ENCODE results near the gene WNT11.

DNA sequence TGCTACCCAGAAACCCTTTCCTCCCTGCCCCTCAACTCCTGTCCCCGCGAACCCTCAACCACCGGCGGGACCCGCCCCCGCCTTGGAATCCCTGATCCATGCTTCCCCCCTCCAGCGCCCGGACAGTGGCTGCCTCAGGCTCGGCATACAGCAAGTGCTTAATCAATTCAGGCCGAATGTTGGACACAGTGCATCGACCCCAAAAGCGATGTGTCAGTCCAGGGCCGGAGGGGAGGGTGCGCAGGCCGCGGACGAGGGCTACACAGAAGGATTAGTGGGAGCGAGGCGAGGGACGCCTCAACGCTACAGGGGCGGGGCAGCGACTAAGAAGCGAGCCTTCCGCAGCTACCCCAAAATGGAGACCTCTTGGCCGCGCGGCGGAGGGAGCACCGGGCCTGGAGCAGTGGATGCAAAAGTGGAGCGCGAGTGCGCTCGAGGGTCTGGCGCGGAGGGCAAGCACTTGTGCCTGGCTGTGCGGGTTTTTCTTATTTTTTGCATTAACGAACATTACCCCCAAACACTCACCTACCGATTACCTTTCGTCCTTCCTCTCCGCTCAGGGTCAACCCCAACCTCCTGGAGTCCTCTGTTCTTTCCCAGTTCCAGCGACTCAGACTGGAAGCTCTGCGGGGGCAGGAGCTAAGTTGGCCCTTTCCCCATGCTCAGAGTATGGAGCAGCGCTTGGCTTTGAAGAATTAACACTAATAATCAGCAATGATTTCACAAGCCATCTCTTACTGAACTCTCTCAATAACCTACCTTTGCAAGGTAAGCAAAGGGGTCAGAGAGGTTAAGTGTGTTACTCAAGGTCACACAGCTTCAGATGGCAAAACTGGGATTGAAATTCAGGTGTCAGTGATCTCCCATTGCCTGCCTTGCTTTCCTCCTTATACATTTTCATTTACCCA lies 30.0 kb upstream of the WNT11 start:
- no peak for TF ChIP-seq FOXK2 (IDR thresholded peaks at IDR 0.05)
- TF ChIP-seq EP300 (IDR thresholded peaks at IDR 0.05; ENCODE audit: low read depth in 2 of 2, low read length in 2 of 2): no peak
- no peak for TF ChIP-seq EP300 (CRISPR knock-in tag; IDR thresholded peaks at IDR 0.05; ENCODE audit: borderline replicate concordance)
- no peak for TF ChIP-seq MAX (IDR thresholded peaks at IDR 0.05)
- TF ChIP-seq FOXK1 (CRISPR knock-in tag; IDR thresholded peaks at IDR 0.05; ENCODE audit: borderline replicate concordance, low read depth): no peak
- TF ChIP-seq ZNF766 (CRISPR knock-in tag; IDR thresholded peaks at IDR 0.05; ENCODE audit: borderline replicate concordance): no peak
- no peak for TF ChIP-seq ASH2L (IDR thresholded peaks at IDR 0.05; ENCODE audit: insufficient read length, low read depth, low read length)
- no peak for TF ChIP-seq HDAC2 (CRISPR knock-in tag; IDR thresholded peaks at IDR 0.05)
- peak; percentile 51 for TF ChIP-seq ZFP36 (IDR thresholded peaks at IDR 0.05; ENCODE audit: borderline replicate concordance, low read depth, low read length, partially characterized antibody)
- no peak for TF ChIP-seq POLR2A (IDR thresholded peaks at IDR 0.05; ENCODE audit: insufficient read depth in 1 of 2, low read depth in 2 of 2, low read length in 2 of 2)
- TF ChIP-seq NFIC (IDR thresholded peaks at IDR 0.05; ENCODE audit: low read length): no peak
- TF ChIP-seq SNAPC5 (CRISPR knock-in tag; IDR thresholded peaks at IDR 0.05; ENCODE audit: borderline replicate concordance): no peak
- TF ChIP-seq, protein P1, sequence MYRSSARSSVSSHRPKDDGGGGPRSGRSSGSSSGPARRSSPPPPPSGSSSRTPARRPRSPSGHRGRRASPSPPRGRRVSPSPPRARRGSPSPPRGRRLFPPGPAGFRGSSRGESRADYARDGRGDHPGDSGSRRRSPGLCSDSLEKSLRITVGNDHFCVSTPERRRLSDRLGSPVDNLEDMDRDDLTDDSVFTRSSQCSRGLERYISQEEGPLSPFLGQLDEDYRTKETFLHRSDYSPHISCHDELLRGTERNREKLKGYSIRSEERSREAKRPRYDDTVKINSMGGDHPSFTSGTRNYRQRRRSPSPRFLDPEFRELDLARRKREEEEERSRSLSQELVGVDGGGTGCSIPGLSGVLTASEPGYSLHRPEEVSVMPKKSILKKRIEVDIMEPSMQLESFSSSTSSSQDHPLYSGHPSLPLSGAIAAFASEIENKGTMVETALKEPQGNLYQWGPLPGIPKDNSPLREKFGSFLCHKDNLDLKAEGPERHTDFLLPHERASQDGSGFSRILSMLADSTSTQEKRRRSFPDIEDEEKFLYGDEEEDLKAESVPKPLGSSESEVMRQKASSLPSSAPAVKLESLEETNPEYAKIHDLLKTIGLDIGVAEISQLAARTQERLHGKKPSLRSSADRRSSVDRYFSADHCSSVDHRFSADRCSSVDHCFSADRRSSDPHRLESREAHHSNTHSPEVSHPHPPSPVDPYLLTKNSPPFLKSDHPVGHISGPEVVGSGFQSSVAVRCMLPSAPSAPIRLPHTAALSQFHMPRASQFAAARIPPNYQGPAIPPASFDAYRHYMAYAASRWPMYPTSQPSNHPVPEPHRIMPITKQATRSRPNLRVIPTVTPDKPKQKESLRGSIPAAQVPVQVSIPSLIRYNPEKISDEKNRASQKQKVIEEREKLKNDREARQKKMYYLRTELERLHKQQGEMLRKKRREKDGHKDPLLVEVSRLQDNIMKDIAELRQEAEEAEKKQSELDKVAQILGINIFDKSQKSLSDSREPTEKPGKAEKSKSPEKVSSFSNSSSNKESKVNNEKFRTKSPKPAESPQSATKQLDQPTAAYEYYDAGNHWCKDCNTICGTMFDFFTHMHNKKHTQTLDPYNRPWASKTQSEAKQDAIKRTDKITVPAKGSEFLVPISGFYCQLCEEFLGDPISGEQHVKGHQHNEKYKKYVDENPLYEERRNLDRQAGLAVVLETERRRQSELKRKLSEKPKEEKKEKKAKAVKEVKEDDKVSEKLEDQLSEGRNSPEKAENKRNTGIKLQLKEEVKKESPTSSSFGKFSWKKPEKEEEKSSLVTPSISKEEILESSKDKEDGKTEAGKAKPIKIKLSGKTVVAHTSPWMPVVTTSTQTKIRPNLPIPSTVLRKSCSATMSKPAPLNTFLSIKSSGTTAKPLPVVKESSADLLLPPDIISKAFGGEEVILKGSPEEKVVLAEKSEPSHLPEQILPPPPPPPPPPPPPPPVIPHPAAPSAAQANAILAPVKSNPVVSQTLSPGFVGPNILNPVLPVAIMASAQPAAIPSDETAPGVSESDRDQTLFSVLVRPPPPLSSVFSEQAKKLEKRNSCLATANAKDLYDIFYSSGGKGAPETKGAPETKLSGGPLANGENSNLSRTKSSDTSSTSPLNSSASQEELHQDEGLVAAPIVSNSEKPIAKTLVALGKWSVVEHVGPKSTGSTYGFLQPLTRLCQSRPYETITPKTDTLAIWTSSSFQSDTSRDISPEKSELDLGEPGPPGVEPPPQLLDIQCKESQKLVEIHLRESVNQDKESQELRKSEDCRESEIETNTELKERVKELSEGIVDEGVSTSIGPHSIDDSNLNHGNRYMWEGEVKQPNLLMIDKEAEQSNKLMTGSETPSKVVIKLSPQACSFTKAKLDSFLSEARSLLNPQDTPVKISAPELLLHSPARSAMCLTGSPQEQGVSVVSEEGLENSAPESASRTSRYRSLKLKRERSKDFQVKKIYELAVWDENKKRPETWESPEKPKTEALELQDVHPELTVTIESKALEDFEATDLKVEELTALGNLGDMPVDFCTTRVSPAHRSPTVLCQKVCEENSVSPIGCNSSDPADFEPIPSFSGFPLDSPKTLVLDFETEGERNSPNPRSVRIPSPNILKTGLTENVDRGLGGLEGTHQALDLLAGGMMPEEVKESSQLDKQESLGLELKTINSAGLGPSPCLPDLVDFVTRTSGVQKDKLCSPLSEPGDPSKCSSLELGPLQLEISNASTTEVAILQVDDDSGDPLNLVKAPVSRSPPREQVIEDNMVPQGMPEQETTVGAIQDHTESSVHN (CRISPR knock-in tag; IDR thresholded peaks at IDR 0.05): no peak
- no peak for TF ChIP-seq NFYB (CRISPR knock-in tag; IDR thresholded peaks at IDR 0.05)
